A673 (cell line): ENCODE data around the gene NFATC4. TPM values are rescaled to one million over a fixed set of nuclear protein-coding genes. Genes with fewer than 3 reads are reported as not detected.

ENCODE experiments used
- Bru-seq: library from RNA; stranded (reverse); fragments of 400-500 nt; gene quantifications from one replicate; lab custom pipeline; 2021; lab: Mats Ljungman, UMichigan
- BruChase-seq, 2 experiments: library from RNA; stranded (reverse); fragments of 400-500 nt; gene quantifications; one replicate each; lab custom pipeline; 2021; lab: Mats Ljungman, UMichigan
- BruUV-seq: library from RNA; stranded (reverse); fragments of 400-500 nt; replicated peaks from 2 replicates; lab custom pipeline; 2021; lab: Mats Ljungman, UMichigan
- CTCF ChIA-PET: fragments of 300-600 bp; sonication (Branson Sonifier 250); formaldehyde crosslinking; loops from one replicate; lab custom pipeline; 2022; ENCODE audit warnings: antibody characterized with exemption; lab: Charles Lee
- POLR2A ChIA-PET: fragments of 300-600 bp; sonication (Branson Sonifier 250); formaldehyde crosslinking; loops from one replicate; lab custom pipeline; 2022; ENCODE audit warnings: antibody characterized with exemption; ENCODE audit not compliant: low non-redundant PET; lab: Charles Lee
- DNase-seq: peaks from one replicate; pipeline ENCODE4 v3.0.0-alpha.2; 2015; ENCODE audit warnings: low spot score
- H3K27ac ChIP-seq: fragments of 200-600 bp; sonication (generic); 2 replicates; pipeline ENCODE4 v1.5.1; 2016; ENCODE audit warnings: mixed run types, low read depth, mild to moderate bottlenecking, mixed read lengths, antibody characterized with exemption, low read length; ENCODE audit not compliant: poor library complexity, severe bottlenecking
- H3K27me3 ChIP-seq: fragments of 200-600 bp; sonication (generic); replicated peaks from 2 replicates; pipeline ENCODE4 v1.6.1; 2017; ENCODE audit warnings: mixed run types, low read depth, mild to moderate bottlenecking, mixed read lengths, antibody characterized with exemption, low read length; ENCODE audit not compliant: insufficient read depth, poor library complexity
- H3K36me3 ChIP-seq: fragments of 200-600 bp; sonication (generic); 2 replicates; pipeline ENCODE4 v1.6.1; 2016; ENCODE audit warnings: mixed run types, mild to moderate bottlenecking, mixed read lengths, antibody characterized with exemption, low read length; ENCODE audit not compliant: insufficient read depth, poor library complexity, severe bottlenecking
- H3K4me1 ChIP-seq: fragments of 200-600 bp; sonication (generic); 2 replicates; pipeline ENCODE4 v1.6.1; 2017; ENCODE audit warnings: mixed run types, mild to moderate bottlenecking, mixed read lengths, antibody characterized with exemption, low read length; ENCODE audit not compliant: insufficient read depth, poor library complexity, severe bottlenecking
- H3K4me3 ChIP-seq: fragments of 200-600 bp; sonication (generic); 2 replicates; pipeline ENCODE4 v1.5.1; 2016; ENCODE audit warnings: low read depth, mixed run types, mild to moderate bottlenecking, mixed read lengths, low read length; ENCODE audit not compliant: poor library complexity, severe bottlenecking
- H3K9me3 ChIP-seq: fragments of 200-600 bp; sonication (generic); 2 replicates; pipeline ENCODE4 v1.6.1; 2016; ENCODE audit warnings: mixed run types, low read depth, mild to moderate bottlenecking, mixed read lengths, antibody characterized with exemption, low read length; ENCODE audit not compliant: poor library complexity, severe bottlenecking
- CTCF ChIP-seq: fragments of 300-800, 200-600 bp; sonication (generic); conservative IDR thresholded peaks from 2 replicates; pipeline ENCODE4 v1.5.1; 2017; ENCODE audit warnings: low read depth, mild to moderate bottlenecking, antibody characterized with exemption, low read length, moderate library complexity, mixed read lengths
- EZH2 ChIP-seq: fragments of 200-600 bp; sonication (generic); IDR thresholded peaks from 2 replicates; pipeline ENCODE4 v1.6.1; 2017; ENCODE audit warnings: borderline replicate concordance, low read depth, mild to moderate bottlenecking, mixed read lengths, antibody characterized with exemption, low read length; ENCODE audit not compliant: poor library complexity, severe bottlenecking
- intact Hi-C: fragments of 100-400 bp; cut with micrococcal nuclease; formaldehyde crosslinking; loops from one replicate; pipeline ENCODE4 v1.10.0; 2022; ENCODE audit not compliant: unreplicated experiment
- long read RNA-seq: library from polyadenylated mRNA; stranded (forward); transcript quantifications from one replicate; pipeline ENCODE4 v2.0.0, GENCODE V29; 2022
- total RNA-seq: library from RNA; stranded (reverse); gene quantifications from 2 replicates; pipeline ENCODE4 v1.2.3, GENCODE V29; 2021

NFATC4 gene
- total RNA-seq (38.1 and 69.0 TPM in 2 replicates), Bru-seq, nascent RNA (percentile 49 among the genes with signal in this experiment), BruChase-seq, experiment 1, labeled RNA remaining after a 2-hour chase (percentile 62 among the genes with signal in this experiment), BruChase-seq, experiment 2, labeled RNA remaining after a 6-hour chase (percentile 56 among the genes with signal in this experiment)
- long read RNA-seq, full-length matches to known transcripts, result 14 of 35 reads
- long read RNA-seq, partial matches to known transcripts, result 9 of 35 reads
- long read RNA-seq, other reads (novel, unspliced or antisense), result 12 of 35 reads

- CTCF ChIA-PET, result no interaction called here
- no TSS peak for BruUV-seq
- DNase-seq, result peak; percentile 94
- POLR2A ChIA-PET, result no interaction called here
- Histone ChIP-seq H3K4me3 (peak within 1 kb of the TSS; percentile 95), H3K27ac (peak within 1 kb of the TSS; percentile 91), H3K9me3 (no peaks in the 10 kb centered on the region), H3K27me3 (no peaks in the 10 kb centered on the region), H3K4me1 (peaks cover 12% of the 10 kb centered on the region), H3K36me3 (peaks cover 5% of the 10 kb centered on the region)
- TF ChIP-seq CTCF (no peak), EZH2 (no peak)
- intact Hi-C loops, result loop anchor here (1.0 to 5.0 kb wide), 3 partner anchors 31 to 45 kb away; no protein-coding TSS in a partner anchor
These were observed at the start of gene NFATC4 for GRCh38 chr14:24367514-24368211. Gene NFATC4, plus strand, starts transcription at chr14:24368184. Its CDS starts 157 bp downstream, at chr14:24368341.

DNA sequence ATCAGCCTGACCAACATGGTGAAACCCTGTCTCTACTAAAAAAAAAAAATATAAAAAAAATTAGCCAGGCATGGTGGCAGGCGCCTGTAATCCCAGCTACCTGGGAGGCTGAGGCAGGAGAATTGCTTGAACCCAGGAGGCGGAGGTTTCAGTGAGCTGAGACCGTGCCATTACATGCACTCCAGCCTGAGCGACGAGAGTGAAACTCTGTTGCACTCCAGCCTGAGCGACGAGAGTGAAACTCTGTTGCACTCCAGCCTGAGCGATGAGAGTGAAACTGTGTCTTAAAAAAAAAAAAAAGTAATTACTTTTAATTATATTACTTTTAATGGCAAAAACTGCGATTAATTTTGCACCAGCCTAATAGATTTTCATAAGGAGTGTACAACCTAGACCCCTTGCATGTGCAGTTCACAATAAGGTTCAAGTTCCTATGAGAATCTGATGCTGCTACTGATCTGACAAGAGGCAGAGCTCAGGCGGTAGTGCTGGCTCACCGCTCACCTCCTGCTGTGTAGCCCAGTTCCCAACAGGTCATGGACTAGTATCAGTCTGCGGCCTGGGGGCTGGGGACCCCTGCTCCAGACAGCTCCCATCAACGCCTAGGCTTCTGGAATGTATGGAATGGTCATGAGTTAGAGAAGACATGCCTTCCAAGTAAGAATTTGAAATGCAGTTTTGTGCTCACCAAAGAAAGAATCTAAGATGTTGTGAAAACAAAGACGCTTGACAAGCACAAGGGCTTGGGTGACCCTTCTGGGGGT, 46.6 kb upstream of the NFATC4 start:
- no TSS peak for BruUV-seq
- Histone ChIP-seq H3K9me3 (no peaks in the 10 kb centered on the region), H3K4me3 (no peak overlapping the region), H3K27ac (no peak overlapping the region), H3K36me3 (no peaks in the 10 kb centered on the region), H3K27me3 (no peaks in the 10 kb centered on the region), H3K4me1 (no peaks in the 10 kb centered on the region)
- no peak for DNase-seq
- intact Hi-C loops, result no loop called here
- ChIA-PET CTCF (interaction anchor here (1.0 kb wide), 1 partner anchor 10 kb away, joined by 10 read pairs; no protein-coding TSS in a partner anchor), POLR2A (interaction anchor here (0.6 kb wide), 1 partner anchor 191 kb away, joined by 4 read pairs; the partner anchor contains the start of gene FITM1)
- TF ChIP-seq EZH2 (no peak), CTCF (no peak)

- BruUV-seq, result no TSS peak
- H3K27me3 ChIP-seq, result no peaks in the 10 kb centered on the region
- intact Hi-C loops, result no loop called here
- H3K4me3 ChIP-seq, result no peak overlapping the region
- H3K4me1 ChIP-seq, result no peaks in the 10 kb centered on the region
- ChIA-PET CTCF (interaction anchor here (1.0 kb wide), 1 partner anchor 11 kb away, joined by 10 read pairs; no protein-coding TSS in a partner anchor), POLR2A (no interaction called here)
- no peak for DNase-seq
- no peaks in the 10 kb centered on the region for H3K9me3 ChIP-seq
- H3K36me3 ChIP-seq, result no peaks in the 10 kb centered on the region
- H3K27ac ChIP-seq, result no peak overlapping the region
- TF ChIP-seq CTCF (no peak), EZH2 (no peak)
These were observed 45.3 kb upstream of the NFATC4 start for GRCh38 chr14:24322672-24323071.
